KMS-11 (cell line): ENCODE data around the gene THRSP.

ENCODE experiments used
- H2AFZ ChIP-seq: fragments of 200-600 bp; sonication (generic); 2 replicates; pipeline ENCODE4 v1.6.1; 2016; ENCODE audit warnings: antibody characterized with exemption, mixed run types, low read depth
- H3K27ac ChIP-seq: fragments of 200-600 bp; sonication (generic); 2 replicates; pipeline ENCODE4 v1.6.1; 2016; ENCODE audit warnings: mild to moderate bottlenecking, mixed run types
- H3K27me3 ChIP-seq: fragments of 200-600 bp; sonication (generic); 2 replicates; pipeline ENCODE4 v1.6.1; 2017; ENCODE audit warnings: mild to moderate bottlenecking, low read depth, mixed run types, moderate library complexity; ENCODE audit not compliant: insufficient read depth
- H3K36me3 ChIP-seq: fragments of 200-600 bp; sonication (generic); 2 replicates; pipeline ENCODE4 v1.6.1; 2017; ENCODE audit warnings: mild to moderate bottlenecking, mixed run types; ENCODE audit not compliant: insufficient read depth
- H3K4me1 ChIP-seq: fragments of 200-600 bp; sonication (generic); 2 replicates; pipeline ENCODE4 v1.6.1; 2016; ENCODE audit warnings: mild to moderate bottlenecking, low read depth, mixed run types; ENCODE audit not compliant: poor library complexity, severe bottlenecking
- H3K4me2 ChIP-seq: fragments of 200-600 bp; sonication (generic); 2 replicates; pipeline ENCODE4 v1.7.0; 2016; ENCODE audit warnings: mild to moderate bottlenecking, mixed run types
- H3K4me3 ChIP-seq: fragments of 200-600 bp; sonication (generic); IDR thresholded peaks from 2 replicates; pipeline ENCODE4 v1.6.1; 2017; ENCODE audit warnings: low read depth, low read length, mixed read lengths; ENCODE audit not compliant: insufficient read depth
- H3K79me2 ChIP-seq: fragments of 200-600 bp; sonication (generic); 2 replicates; pipeline ENCODE4 v1.6.1; 2016; ENCODE audit warnings: low read depth, mixed run types; ENCODE audit not compliant: insufficient read depth
- H3K9ac ChIP-seq: fragments of 200-600 bp; sonication (generic); 2 replicates; pipeline ENCODE4 v1.6.1; 2016; ENCODE audit warnings: mild to moderate bottlenecking, mixed run types
- H4K20me1 ChIP-seq: fragments of 200-600 bp; sonication (generic); 2 replicates; pipeline ENCODE4 v1.6.1; 2016; ENCODE audit warnings: mild to moderate bottlenecking, mixed run types; ENCODE audit not compliant: insufficient read depth
- TF ChIP-seq, protein P1 (sequence below): fragments of 200-600 bp; sonication (generic); conservative IDR thresholded peaks from 2 replicates; pipeline ENCODE4 v1.6.1; 2017; ENCODE audit warnings: low read depth, mild to moderate bottlenecking, antibody characterized with exemption, low read length, moderate library complexity, mixed read lengths

The THRSP gene

GRCh38 chr11:78112582-78113275 lies 49.1 kb downstream of the THRSP start:
- Histone ChIP-seq H3K36me3 (no peaks in the 10 kb centered on the region), H2AFZ (no peak overlapping the region), H3K9ac (no peak overlapping the region), H3K4me1 (no peaks in the 10 kb centered on the region), H3K27me3 (no peaks in the 10 kb centered on the region), H3K4me2 (no peak overlapping the region), H3K79me2 (no peaks in the 10 kb centered on the region), H3K27ac (no peak overlapping the region), H3K4me3 (no peak overlapping the region), H4K20me1 (no peaks in the 10 kb centered on the region)
- TF ChIP-seq, protein P1, sequence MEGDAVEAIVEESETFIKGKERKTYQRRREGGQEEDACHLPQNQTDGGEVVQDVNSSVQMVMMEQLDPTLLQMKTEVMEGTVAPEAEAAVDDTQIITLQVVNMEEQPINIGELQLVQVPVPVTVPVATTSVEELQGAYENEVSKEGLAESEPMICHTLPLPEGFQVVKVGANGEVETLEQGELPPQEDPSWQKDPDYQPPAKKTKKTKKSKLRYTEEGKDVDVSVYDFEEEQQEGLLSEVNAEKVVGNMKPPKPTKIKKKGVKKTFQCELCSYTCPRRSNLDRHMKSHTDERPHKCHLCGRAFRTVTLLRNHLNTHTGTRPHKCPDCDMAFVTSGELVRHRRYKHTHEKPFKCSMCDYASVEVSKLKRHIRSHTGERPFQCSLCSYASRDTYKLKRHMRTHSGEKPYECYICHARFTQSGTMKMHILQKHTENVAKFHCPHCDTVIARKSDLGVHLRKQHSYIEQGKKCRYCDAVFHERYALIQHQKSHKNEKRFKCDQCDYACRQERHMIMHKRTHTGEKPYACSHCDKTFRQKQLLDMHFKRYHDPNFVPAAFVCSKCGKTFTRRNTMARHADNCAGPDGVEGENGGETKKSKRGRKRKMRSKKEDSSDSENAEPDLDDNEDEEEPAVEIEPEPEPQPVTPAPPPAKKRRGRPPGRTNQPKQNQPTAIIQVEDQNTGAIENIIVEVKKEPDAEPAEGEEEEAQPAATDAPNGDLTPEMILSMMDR: no peak
